Amniotic epithelial cell (primary cell): ENCODE results near the gene AAK1.

Experiments
- DNase-seq: peaks from one replicate; pipeline ENCODE4 v3.0.0-alpha.2; 2010; ENCODE audit warnings: low read depth

The AAK1 gene

DNA sequence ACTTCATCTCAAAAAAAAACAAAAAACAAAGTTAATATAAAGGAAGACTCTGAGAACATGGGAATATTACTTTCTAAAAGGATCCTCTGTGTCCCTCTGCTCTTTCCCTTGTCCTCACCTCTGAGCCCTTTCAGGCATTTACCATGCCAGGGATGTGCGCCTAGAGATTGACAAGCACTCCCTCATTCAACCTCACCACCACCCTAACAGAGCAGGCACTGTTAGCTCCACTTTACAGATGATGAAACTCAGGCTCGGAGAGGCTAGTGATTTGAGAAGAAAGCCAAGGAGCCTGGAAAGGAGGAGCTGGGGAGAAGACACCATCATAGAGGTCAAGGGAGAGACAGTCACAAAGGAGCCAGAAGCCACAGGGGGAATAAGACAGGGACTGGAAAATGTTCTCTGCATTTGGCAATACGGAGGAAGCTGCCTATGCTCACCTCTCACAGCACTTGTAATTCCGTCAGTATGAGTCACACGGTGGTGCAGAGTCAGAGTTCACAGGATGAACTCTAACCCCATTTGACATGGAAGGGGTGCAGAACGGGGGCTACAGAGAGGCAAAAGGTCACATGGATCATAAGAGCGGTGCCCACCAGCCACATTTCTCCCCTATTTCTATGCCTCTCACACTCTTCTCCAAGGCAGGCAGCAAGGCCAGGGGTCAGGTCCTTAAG lies 104.5 kb downstream of the AAK1 start:
- DNase-seq: peak; percentile 67

DNA sequence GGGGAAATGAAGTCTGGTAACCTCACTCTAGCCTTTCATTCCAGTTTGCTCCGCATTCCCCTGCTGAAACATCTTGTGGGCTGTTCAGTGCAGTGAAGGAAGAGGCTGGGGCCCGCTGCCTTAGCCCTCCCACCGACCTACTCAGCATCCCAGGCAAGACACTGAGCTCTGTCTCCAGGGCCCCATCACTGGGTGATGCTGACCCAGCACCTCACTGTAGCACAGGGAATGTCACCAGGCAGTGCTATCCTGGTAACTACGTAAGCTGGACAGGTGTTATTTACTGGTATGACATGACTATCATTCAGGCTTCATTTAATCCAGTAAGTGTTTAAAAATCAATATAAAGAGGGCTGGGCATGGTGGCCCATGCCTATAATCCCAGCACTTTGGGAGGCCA lies 105.3 kb downstream of the AAK1 start:
- no peak for DNase-seq

DNA sequence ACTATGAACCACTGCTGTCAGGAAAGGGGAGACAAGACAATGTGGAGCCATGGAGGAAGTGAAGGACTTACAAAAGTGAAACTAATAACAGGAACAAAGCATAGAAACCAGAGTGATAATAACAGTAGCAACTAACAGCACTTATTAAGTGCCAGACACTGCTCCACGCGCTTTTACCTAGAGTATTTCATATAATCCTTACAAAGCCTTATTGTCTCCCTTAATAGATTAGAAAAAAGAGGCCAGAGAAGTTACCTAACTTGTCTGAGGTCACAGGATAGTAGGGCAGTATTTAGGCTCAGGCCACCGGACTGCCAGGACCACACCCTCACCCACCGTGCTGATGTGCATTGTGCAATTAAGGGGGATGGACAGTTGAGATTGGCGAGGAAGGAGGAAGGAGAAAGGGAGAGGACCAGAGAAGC lies 107.7 kb downstream of the AAK1 start:
- no peak for DNase-seq

DNA sequence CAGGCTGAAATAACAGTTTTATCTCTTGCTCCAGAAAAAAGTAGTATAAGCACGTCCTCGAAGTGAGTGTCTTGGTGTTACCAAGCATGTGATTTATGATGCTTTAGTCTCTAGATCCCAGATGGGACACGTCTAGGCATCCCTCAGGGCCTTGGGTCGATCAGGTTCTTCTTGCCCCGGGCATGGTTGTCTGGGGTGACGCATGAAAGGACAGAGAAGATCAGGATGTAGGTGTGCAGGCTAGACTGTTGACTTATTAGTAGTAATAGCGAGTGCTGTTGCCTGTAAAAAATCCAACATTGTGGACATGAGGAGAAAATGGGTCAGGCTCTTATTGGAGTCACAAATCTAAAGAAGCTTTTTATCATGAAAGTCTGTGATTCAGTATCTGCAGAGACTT lies 112.4 kb downstream of the AAK1 start:
- DNase-seq: no peak

DNA sequence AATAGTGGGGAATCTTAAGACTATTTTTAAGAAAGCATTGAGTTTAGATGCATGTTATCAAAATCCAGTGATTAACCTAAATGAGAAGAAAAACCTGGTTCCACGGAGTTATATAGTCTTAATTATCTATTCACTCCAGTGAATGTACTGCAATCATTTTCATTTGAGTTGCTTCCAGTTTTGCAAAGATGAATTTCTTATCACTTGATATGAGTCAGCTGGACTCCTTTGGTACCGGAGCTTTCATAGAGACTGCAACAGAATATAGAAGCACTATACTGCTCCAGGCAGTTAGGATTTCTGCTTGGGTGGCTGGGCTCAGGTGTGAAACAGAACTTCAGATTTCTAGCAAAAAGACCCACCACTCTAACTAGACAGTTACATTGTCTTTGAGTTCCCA lies 114.1 kb downstream of the AAK1 start:
- DNase-seq: no peak

DNA sequence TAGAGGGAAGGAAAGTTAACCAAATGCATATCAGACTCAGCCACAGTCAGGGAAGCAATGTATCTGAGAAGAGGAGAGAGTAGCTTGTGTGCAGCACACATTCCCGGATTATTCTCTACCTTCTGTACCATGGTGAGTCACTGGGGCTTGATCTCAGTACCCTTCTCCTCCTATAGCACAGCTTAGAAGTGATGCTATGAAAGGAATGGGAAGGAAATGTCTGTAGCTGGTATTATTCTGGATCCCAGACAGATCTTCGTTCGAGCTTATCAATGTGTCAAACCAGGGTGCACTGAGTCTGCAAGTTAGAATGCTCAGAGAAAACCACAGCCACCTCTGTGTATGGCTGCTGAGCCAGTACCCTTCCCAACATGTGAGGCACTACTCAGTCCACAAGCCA lies 118.3 kb downstream of the AAK1 start:
- DNase-seq: peak; percentile 74

DNA sequence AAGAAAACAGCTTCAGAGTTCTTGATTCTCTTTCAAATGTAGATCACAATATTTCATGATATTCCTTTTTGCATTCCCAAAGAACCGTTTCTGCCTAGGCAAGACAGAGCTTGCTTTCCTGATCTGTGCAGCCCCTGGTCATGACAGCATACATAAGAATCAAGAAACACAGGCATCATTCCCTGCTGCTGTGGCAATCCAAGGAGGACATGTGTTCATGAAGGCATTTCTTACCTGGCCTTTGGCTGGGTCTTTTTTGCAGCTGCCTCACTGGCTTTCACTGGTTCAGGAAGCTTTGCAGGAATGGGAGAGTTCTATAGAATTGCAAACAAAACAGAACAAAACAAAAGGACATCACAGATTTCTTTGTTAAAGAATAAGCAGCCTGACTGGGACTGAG lies 118.7 kb downstream of the AAK1 start:
- no peak for DNase-seq

DNA sequence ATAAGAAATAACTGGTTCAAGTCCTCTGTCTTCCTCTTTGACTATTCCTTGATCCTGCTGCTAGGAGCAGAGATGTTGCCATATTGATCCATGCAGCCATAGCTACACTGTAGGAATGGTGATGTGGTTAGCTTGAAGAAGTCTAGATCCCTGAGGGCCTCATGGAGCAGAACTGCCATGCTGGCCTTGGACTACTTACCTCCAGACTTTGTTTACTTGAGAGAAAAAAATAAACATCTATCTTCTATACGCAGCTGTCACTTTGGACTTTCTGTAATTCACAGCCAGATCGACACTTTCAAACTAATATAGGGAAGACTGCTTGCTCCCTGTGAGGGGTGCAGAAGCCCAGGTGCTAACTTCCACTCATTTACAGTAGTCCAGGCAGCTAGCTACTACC lies 121.8 kb downstream of the AAK1 start:
- no peak for DNase-seq

DNA sequence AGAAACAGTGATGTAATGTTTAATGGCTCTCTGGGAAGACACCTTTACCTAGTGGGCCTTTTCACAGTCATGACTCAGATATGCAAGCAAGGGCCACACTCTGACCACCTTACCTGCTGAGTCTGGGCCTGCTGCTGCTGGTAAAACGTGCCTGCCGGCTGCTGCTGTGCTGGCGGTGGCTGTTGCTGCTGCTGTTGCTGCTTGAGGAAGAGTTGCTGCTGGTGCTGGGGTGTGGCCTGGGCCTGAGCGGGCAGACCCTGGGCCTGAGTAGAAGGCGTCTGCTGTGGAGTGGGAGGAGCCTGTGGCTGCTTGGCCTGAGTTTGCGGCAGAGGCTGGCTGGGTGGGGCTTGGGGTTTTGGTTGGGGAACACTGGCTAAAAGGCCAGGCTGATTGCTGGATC lies 124.7 kb downstream of the AAK1 start:
- DNase-seq: no peak

DNA sequence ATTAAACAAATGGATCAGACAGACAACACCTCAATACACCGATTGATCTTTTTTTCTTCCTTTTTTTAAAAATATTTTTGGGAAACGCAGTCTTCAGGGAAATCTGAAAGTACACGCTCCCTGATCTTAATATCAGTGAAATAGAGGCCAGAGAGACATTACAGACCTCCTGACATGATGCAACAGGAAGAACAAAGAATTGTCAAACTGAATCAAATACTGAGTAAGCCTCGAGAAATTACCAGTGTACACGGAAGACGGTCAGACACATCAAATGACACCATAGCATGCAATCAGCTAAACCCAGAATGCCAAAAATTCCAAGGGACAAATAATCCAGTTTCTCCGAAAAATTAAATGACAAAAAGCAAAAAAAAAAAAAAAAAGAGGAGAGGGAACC lies 126.1 kb downstream of the AAK1 start:
- peak; percentile 31 for DNase-seq

DNA sequence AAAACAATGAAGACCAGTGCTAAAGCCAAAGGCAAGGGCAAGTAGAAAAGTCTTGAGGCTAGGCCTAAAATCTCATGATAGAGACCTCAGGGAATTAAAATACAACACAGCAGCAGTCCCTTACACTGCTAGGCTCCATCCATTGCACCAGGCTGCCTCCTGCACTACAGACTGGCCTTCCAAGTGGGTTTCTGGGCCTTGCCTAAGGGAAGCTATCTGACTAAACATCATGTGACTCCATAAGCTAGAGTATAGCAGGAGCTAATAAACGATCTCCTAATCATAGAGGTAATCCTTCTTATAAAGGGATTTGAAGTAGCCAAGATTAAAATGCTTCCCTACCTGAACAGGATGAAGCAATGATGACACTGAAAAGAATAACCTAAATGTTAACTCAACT lies 128.7 kb downstream of the AAK1 start:
- peak; percentile 23 for DNase-seq

DNA sequence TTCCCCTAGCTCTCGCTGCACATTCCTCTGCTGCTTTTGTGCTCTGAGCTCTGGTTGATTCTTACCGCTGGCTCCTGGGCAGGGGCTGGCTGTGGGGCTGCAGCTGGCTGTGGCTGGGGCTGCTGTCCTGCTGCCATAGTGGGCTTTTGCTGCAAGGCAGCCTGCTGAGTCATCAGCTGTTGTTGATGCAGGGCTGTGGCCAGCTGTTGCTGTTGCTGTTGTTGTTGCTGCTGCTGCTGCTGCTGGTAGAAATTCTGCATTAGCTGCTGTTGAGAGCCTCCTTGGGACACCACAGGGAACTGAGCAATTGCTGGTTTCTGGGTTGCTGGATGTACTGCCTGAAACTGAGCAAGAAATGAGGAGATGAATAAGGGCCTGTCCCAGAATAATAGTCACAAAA lies 129.1 kb downstream of the AAK1 start:
- DNase-seq: peak; percentile 83

DNA sequence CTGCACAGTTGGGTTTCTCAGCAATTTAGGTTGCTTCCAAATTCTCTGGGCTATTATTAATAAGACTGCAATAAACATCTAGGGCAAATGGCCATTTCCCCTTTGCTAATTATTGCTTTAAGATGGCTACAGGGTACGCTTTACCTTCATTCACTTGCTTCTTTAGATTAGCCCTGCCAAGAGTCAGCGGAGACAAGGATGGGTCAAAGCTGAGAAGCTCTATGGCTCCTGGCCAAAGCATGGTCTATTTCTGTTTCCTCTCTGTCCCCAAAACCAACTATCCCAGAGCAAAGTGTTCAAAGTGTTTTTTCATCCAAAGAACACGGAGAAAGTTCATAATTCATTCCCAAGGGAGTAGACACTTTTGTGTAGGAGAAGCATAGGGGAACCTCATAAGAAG lies 131.1 kb downstream of the AAK1 start:
- DNase-seq: no peak

DNA sequence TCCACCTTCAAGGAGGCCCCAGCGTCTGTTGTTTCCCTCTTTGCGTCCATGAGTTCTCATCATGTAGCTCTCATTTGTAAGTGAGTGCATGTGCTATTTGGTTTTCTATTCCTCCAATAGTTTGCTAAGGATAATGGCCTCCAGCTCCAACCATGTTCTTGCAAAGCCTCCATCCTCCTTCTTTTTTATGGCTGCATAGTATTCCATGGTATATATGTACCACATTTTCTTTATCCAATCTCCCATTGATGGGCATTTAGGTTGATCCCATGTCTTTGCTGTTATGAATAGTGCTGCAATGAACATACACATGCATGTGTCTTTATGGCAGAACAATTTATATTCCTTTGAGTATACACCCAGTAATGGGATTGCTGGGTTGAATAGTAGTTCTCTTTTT lies 133.3 kb downstream of the AAK1 start:
- no peak for DNase-seq

DNA sequence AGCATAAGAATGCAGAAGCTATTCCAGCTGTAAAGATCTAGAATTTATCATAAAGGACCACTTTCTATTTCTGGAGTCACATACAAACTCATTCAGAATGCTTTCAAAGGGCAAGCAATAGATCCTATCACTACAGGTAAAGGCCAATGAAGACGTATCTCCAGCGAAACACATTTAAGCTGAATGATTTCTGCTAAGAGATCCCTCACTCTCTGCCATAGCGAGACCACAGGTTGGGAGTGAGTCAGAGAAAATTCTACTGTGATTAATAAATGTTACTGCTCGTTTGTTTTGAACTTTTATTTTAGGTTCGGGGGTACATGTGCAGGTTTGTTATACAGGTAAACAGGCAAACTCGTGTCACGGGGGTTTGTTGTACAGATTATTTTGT lies 133.8 kb downstream of the AAK1 start:
- no peak for DNase-seq

DNA sequence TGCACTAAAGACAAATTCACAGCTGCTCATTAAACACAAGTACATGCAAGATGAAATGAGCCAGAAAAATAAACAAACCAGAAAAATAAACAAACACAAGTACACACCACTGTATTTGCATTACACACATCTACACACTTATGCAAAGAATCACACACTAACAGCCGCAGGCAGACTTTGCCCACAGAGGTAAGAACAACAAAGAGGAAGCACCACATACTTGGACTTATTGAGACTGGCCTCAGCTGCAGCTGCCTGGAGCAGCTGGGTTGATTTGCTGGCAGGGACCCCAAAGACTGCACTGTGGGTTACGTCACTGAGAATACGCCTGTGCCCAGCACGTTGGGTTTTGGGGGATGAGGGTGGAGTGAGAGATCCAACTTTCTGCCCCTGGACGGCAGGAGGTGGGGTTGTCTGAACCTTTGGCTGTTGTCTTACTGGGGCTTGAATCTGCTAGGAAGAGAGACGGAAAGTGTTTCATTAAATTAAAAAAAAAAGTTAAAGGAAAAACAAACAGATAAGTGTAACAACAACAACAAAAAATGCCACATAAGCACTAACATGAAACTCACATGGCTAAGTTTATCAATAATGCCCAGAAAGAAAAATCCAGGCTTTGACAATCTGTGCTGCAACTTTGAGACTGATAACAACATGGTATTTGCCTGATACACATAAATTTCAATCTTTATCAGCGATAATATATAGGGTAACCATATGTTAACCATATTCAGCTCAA lies 134.4 kb downstream of the AAK1 start:
- no peak for DNase-seq

DNA sequence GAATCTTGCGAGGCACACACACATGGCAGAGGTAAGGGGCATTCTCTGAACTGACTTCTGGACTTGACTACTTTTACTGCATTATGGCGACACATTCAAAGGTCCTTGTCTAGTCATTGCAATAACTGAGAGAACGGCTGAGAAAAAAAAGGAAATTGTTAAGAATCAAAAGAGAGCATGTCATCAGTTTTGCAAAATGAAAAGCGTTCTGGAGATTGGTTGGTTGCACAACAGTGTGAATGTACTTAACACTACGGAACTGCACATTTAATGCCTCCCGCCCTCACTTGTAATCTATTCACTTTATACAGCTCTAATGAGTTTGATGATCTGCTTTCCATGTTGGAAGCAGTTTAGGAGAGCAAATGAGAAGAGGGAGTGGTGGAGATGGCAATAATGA lies 137.8 kb downstream of the AAK1 start:
- DNase-seq: peak; percentile 15

DNA sequence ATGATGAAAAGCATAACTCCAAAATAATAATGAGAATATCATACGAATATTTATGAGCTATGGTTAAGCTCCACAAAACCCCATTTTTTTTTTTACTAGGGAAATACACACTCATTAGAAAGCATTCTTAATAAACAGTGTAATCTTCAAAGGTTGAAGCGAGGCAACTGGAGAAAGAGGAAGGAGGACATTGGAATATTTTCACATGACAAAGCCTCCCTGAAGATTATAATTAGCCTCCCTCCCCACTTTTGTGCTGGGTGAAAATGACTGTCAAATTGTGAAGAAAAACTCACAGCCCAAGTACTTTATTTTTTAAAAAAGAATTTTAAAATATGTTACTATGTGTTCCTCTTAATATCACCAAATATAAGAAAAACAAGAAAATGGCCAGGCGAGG lies 142.2 kb downstream of the AAK1 start:
- no peak for DNase-seq

DNA sequence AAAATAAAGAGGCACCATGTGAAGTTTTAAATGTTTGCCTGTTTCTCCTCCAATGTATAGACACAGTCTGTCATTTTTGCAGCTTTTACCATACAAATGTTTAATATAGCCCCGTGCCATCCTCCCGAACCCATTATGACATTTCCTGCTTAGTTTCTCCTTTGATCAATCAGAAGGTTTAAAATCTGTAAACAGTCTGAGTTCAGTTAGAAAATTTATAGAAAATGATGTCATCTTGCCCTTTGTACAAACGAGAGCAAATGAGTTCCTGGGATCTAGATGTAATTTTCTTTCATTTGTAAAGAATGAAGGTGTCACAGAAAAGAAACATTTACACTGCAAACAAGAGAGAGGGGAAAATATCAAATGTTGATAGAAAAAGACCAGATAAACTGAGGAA lies 143.6 kb downstream of the AAK1 start:
- DNase-seq: no peak

DNA sequence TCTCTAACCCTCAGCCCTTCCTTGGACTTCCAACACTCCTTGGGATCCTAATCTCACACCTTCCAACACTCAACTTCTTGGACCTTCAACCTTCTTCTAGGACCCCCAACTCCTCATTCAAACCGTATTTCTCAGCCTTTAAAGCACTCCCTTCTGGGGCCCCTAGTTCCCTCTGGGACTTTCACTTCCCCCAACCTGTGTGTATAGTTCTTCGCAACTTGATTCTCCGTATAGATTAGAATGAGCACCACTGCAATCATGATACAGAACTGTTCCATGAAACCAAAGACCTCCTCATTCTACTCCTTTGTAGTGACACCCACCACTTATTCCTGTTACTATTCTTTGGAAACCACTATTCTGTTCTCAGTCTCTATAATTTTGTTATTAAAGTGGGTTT lies 144.3 kb downstream of the AAK1 start:
- no peak for DNase-seq

DNA sequence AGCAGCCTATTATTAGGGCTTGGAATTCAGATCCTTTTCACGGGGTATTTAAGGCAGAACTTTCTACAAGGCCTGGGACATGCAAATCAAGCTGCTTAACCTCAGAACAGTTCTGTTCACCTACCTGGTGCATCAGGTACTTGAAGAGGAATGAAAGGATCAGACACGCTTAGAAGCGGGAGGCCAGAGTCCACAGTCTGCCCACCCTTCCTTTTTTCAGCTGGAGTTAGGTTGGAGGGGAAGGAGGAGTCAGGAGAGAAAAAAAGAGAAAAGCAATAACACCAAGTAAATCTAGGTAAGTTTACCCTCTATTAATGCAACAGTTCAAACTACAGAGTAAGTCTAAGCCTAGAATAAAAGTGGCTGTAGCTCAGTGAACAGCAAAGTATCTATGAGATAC lies 147.7 kb downstream of the AAK1 start:
- DNase-seq: no peak

DNA sequence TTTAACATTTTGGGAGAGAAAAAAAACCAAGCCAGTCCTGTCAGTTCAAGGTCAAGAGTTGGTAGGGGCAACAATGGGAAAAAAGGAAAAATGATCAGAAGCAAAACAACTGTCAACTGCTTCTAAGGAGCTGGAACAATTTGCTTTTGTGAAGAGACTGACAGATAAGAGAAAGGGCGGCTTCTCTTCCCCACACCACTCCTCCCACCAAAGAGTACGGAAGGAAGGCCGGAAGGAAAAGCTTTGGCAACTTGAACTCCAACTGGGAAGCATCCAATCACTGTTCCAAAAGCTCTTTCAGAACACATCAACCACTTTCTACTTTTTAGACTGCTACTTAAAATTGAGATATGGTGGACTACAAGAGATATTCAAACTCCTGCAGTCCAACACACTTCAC lies 148.5 kb downstream of the AAK1 start:
- DNase-seq: no peak

DNA sequence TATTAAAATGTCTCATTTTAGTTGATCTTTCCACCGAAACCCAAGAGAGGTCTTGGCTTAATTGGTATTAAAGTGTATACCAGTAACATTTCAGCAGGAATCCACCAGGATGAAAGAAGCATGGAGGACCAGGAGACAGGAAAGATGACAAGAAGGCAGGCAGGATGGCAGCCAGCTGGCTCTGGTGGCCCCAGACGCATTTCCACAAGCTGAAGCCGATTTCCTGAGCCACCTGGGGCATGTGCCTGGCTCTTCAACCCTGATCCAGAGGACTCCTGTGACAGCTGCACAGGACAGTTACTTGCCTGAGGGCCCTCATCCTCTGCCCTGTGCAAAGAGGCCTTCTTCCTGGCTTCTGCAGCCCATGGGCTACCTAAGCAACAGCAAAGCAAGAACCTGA lies 149.4 kb downstream of the AAK1 start:
- DNase-seq: no peak

DNA sequence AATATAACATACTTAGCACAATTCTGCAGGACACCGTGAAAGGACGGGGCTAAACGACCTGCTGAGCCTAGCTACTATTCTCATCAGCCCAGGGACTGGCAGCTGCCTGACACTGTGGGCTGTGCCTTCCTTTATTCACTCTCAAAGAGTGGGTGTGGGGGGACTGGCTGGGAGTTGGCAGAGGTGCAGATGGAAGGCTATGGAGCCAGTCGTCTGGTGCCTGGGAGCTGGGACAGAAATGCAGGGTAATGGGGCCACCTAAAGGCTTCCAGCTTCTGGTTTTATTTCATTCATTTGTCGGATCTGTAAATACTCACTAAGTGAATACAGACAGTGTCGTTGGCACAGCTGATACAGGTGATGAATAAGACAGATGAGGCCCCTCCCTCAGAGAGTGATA lies 150.3 kb downstream of the AAK1 start:
- peak; percentile 9 for DNase-seq
